Lower leg skin (tissue), 3 donors: Measurements from ENCODE around the gene ERGIC1.

ENCODE experiments used
- POLR2A ChIP-seq, 2 donors: fragments of 450-650 bp; IDR thresholded peaks; one replicate each; pipeline ENCODE4 v1.6.1; 2016 to 2017; ENCODE audit warnings: antibody characterized with exemption in 2 of 2, mild to moderate bottlenecking in 1 of 2, moderate library complexity in 1 of 2
- TF ChIP-seq, protein P1 (sequence below), 3 donors: fragments of 450-650 bp; IDR thresholded peaks; one replicate each; pipeline ENCODE4 v1.5.1; 2016; ENCODE audit warnings: antibody characterized with exemption in 3 of 3, mild to moderate bottlenecking in 3 of 3, moderate library complexity in 2 of 3

DNA sequence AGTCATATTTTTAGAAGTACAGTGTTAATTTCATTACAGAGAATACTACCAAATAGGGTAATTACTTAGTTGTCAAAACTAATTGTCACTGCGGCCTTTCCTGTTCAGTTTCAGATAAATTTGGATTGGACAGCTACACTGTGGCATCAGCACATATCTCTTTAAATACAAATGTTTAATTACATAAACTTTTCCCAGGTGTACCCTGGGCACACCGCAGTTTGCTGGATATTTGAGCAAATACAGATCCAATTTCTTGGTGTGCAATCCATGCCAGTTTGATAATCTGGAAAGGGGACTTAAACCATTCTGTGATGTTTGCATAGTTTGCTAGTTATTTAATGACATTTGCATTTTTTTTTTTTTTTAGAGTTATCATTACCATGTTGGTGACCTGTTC, 160.4 kb downstream of the ERGIC1 start:
- no peak for TF ChIP-seq POLR2A (IDR thresholded peaks at IDR 0.05)
- TF ChIP-seq, protein P1, sequence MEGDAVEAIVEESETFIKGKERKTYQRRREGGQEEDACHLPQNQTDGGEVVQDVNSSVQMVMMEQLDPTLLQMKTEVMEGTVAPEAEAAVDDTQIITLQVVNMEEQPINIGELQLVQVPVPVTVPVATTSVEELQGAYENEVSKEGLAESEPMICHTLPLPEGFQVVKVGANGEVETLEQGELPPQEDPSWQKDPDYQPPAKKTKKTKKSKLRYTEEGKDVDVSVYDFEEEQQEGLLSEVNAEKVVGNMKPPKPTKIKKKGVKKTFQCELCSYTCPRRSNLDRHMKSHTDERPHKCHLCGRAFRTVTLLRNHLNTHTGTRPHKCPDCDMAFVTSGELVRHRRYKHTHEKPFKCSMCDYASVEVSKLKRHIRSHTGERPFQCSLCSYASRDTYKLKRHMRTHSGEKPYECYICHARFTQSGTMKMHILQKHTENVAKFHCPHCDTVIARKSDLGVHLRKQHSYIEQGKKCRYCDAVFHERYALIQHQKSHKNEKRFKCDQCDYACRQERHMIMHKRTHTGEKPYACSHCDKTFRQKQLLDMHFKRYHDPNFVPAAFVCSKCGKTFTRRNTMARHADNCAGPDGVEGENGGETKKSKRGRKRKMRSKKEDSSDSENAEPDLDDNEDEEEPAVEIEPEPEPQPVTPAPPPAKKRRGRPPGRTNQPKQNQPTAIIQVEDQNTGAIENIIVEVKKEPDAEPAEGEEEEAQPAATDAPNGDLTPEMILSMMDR (IDR thresholded peaks at IDR 0.05) = no peak
